Activated CD4-positive, alpha-beta T cell treated with anti-CD3 and anti-CD28 coated beads, Interleukin-2, amount 10 ng/mL, durations not matched to agents 7 days and 5 days (primary cell): Measurements from ENCODE around the gene SENP5. TPM values are rescaled to one million over a fixed set of nuclear protein-coding genes. Genes with fewer than 3 reads are reported as not detected.
A peak's percentile ranks its signal among the peaks of the same experiment; 100 is the strongest.
"Not testable (repeated sequence)": the region's sequence is repeated elsewhere in the genome, so short reads cannot be mapped to it uniquely, and the experiment has no call there.

Source experiments
- CTCF ChIA-PET: fragments of 350-600 bp; sonication (Branson Sonifier 250); formaldehyde crosslinking; loops from one replicate; lab custom pipeline; 2021; ENCODE audit warnings: antibody characterized with exemption; lab: Charles Lee
- POLR2A ChIA-PET: fragments of 350-600 bp; sonication (Branson Sonifier 250); formaldehyde crosslinking; loops from one replicate; lab custom pipeline; 2021; ENCODE audit warnings: antibody characterized with exemption; lab: Charles Lee
- DNase-seq: peaks from one replicate; pipeline ENCODE4 v3.0.0-alpha.2; 2020
- H3K27ac Mint-ChIP-seq: one replicate; pipeline ENCODE4 v1.8.0; 2021; ENCODE audit warnings: mild to moderate bottlenecking, moderate library complexity, mixed read lengths
- H3K27me3 Mint-ChIP-seq: one replicate; pipeline ENCODE4 v1.8.0; 2021; ENCODE audit warnings: mixed read lengths
- H3K36me3 Mint-ChIP-seq: one replicate; pipeline ENCODE4 v1.8.0; 2021; ENCODE audit warnings: low read depth, mixed read lengths
- H3K4me1 Mint-ChIP-seq: one replicate; pipeline ENCODE4 v1.8.0; 2021; ENCODE audit warnings: mixed read lengths
- H3K4me3 Mint-ChIP-seq: one replicate; pipeline ENCODE4 v1.8.0; 2021; ENCODE audit warnings: mild to moderate bottlenecking, moderate library complexity, mixed read lengths
- H3K9me3 Mint-ChIP-seq: one replicate; pipeline ENCODE4 v1.8.0; 2021; ENCODE audit warnings: mixed read lengths
- total RNA-seq, 2 experiments: library from RNA; stranded (reverse); gene quantifications; one replicate each; pipeline ENCODE4 v1.2.3, GENCODE V29; 2021

Gene SENP5, protein sequence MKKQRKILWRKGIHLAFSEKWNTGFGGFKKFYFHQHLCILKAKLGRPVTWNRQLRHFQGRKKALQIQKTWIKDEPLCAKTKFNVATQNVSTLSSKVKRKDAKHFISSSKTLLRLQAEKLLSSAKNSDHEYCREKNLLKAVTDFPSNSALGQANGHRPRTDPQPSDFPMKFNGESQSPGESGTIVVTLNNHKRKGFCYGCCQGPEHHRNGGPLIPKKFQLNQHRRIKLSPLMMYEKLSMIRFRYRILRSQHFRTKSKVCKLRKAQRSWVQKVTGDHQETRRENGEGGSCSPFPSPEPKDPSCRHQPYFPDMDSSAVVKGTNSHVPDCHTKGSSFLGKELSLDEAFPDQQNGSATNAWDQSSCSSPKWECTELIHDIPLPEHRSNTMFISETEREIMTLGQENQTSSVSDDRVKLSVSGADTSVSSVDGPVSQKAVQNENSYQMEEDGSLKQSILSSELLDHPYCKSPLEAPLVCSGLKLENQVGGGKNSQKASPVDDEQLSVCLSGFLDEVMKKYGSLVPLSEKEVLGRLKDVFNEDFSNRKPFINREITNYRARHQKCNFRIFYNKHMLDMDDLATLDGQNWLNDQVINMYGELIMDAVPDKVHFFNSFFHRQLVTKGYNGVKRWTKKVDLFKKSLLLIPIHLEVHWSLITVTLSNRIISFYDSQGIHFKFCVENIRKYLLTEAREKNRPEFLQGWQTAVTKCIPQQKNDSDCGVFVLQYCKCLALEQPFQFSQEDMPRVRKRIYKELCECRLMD
- 10 to 100 TPM; 31.1 to 32.4 TPM for total RNA-seq

DNA sequence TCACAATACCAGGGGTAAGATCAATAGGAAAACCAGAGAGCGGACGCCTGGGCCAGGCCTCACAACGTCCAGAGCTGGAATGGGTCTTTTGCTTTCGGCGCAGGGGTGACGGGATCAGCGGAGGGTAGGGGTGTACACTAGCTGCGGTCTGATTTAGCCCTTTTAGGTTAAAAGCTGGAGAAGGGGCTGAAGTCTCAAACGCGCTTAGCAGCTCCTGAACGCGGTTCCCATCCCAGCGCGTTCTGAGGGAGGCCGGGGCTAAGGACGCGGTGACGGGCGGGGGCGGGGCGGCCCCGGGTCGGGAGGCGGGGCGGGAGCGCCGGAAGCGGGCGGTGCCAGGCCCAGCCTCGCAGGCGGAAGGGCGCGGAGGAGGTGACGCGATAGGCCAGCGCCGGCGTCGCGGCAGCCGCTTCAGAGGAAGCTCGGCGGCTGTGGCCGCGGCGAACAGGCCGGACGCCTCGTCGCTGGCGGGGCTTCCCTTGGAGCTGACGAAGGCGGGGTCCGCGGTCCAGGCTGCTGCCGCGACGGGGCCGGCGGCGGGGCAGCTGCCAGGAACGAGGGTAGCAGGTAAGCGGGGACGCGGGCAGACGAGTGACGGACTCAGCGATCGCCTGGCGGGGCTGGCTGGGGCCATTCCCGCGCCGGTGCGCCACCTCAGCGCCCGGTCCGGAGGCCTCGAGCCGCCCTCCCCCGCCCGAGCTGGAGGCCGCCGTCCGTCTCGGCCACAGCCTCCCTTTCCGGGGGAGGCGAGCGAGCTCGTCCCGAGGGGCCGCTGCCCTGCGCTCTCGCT is at the start of gene SENP5:
SENP5 (plus strand) TSS at position 414 of the 790 bp plus-strand sequence. CDS start 17,262 bp downstream, outside the sequence.
- peaks cover 3% of the 10 kb centered on the region for H3K27me3 Mint-ChIP-seq
- peak within 1 kb of the TSS; percentile 95 for H3K4me3 Mint-ChIP-seq
- H3K9me3 Mint-ChIP-seq = peaks cover 10% of the 10 kb centered on the region
- peak within 1 kb of the TSS; percentile 99 for H3K27ac Mint-ChIP-seq
- DNase-seq = peak; percentile 89
- H3K4me1 Mint-ChIP-seq = peaks cover 29% of the 10 kb centered on the region
- ChIA-PET POLR2A (interaction anchor here (0.6 kb wide), 1 partner anchor 14 kb away, joined by 3 read pairs; no protein-coding TSS in a partner anchor), CTCF (interaction anchor here (0.5 to 2.2 kb wide), 3 partner anchors 75 to 350 kb away, joined by 3 to 11 read pairs (median 4); partner anchors contain the start of gene NCBP2)
- H3K36me3 Mint-ChIP-seq = peaks cover 4% of the 10 kb centered on the region

DNA sequence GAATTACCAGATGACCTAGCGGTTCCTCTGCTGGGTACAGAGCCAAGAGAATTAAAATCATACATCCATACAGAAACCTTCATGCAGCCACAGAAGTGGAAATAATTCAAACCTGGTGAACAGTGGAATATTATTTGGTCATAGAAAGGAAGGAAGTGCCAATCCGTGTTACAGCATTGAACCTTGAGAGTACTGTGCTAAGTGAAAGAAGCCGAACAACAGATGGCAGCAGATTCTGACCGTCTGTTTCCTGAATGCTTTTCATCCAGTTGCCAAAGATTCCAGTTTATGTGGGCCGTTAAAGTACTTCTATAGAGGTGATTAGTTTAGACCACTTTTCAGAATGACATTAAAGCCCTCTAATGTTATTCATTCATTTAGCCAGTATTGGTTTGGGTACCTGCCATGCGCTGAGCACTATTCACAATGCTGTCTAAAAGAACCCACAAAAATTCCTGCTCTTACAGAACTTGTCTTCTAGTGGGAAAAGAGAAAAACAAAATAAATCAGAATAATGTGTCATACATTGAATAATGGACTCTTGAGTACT is 45.8 kb upstream of the SENP5 start:
- Mint-ChIP-seq H3K9me3 (no peaks in the 10 kb centered on the region), H3K27ac (no peak overlapping the region), H3K4me1 (no peaks in the 10 kb centered on the region), H3K36me3 (peaks cover 47% of the 10 kb centered on the region), H3K27me3 (no peaks in the 10 kb centered on the region), H3K4me3 (no peak overlapping the region)
- ChIA-PET POLR2A (no interaction called here), CTCF (interaction anchor here (1.1 kb wide), 1 partner anchor 8 kb away, joined by 3 read pairs; no protein-coding TSS in a partner anchor)
- no peak for DNase-seq

DNA sequence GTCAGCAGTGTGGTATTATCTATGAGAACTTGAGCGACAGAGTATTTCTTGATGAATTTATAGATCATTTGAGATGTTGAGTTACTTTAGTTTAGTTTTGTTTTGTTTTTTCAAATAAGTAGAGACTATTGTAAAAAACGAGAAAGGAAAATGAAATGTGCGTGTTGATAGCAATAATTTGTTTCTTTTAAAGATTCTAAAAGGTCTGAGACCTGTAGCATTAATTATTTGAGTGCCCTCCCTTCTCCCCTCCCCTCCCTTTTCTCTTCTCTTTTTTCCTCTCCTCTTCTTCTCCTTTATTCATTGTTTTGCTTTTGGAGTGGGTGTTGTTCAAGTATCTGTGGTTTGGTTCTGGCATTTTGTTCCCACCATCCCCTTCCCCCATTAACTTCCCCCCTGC is 38.1 kb upstream of the SENP5 start:
- H3K36me3 Mint-ChIP-seq = peaks cover 17% of the 10 kb centered on the region
- H3K4me3 Mint-ChIP-seq, H3K9me3 Mint-ChIP-seq, POLR2A ChIA-PET, H3K4me1 Mint-ChIP-seq, H3K27ac Mint-ChIP-seq, DNase-seq, H3K27me3 Mint-ChIP-seq: not testable (repeated sequence)
- CTCF ChIA-PET = interaction anchor here (0.8 kb wide), 1 partner anchor 140 kb away, joined by 3 read pairs; no protein-coding TSS in a partner anchor

DNA sequence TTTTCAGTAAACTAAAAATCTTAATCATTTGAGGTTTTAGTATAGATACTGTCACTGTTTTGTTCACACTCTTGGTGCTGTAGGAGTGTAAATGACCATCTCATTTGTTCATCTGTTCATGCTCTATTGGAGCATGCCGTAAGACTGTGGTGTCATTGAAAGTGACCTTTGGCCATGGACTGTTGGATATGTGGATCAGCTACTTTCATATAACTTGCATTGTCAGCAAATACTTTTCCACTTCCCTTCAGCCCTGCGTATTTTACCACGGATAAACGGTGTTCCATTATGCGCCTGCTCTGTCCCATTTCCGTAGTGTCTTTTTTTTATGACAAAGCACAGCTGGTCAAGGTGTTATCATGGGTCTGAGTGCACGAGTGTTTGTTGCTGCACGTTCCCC is 32.6 kb upstream of the SENP5 start:
- no peaks in the 10 kb centered on the region for H3K27me3 Mint-ChIP-seq
- no peaks in the 10 kb centered on the region for H3K9me3 Mint-ChIP-seq
- CTCF ChIA-PET = interaction anchor here (1.7 kb wide), 1 partner anchor 107 kb away, joined by 4 read pairs; the partner anchor contains the start of gene NCBP2
- POLR2A ChIA-PET = no interaction called here
- H3K4me1 Mint-ChIP-seq = no peaks in the 10 kb centered on the region
- no peak overlapping the region for H3K27ac Mint-ChIP-seq
- H3K4me3 Mint-ChIP-seq = no peak overlapping the region
- H3K36me3 Mint-ChIP-seq = peaks cover 7% of the 10 kb centered on the region
- no peak for DNase-seq

DNA sequence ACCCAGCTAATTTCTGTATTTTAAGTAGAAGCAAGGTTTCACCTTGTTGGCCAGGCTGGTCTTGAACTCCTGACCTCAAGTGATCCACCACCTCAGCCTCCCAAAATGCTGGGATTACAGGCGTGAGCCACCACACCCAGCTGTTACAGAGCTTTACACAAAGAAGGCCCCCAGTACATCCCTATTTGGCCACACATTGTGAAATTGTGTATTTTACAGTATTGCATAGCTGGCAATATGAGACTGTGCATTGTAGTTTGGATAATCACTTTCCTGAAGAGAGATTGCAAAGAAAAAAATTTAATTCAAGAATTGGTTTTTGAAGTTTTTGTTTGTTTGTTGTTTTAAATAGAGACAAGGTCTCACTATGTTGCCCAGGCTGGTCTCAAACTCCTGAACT is 31.1 kb upstream of the SENP5 start:
- POLR2A ChIA-PET, H3K36me3 Mint-ChIP-seq, H3K27ac Mint-ChIP-seq, H3K4me3 Mint-ChIP-seq, H3K9me3 Mint-ChIP-seq, H3K4me1 Mint-ChIP-seq, DNase-seq, H3K27me3 Mint-ChIP-seq: not testable (repeated sequence)
- CTCF ChIA-PET = interaction anchor here (1.3 kb wide), 1 partner anchor 13 kb away, joined by 5 read pairs; no protein-coding TSS in a partner anchor

DNA sequence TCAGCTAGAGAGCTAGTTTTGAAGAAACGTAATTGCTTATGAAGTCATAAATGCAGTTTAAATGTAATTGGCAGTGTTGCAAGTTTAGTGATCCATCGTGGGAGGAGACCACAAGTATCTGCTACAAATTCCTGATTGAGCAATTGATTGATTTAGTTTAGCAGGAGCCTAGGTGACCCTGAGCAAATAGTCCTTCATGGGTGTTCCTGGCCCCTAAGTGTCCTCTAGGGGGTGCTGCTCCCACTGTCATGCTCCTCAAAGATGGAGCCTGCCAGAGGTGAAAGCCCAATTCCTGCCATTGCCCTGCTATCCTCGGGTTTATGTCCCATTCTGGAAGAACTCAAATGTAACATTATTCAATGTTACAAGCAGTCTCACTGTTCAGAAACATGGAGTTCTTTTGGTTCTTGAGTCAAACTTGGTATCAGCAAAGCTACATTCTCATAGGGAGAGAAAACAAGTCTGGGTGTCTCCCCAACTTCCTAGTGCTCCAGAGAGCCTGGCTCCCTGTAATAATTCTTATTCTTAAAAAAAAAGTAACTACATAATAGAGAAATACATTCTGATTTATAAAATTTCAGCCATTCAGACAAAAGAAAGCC is 29.8 kb upstream of the SENP5 start:
- no peaks in the 10 kb centered on the region for H3K9me3 Mint-ChIP-seq
- H3K4me1 Mint-ChIP-seq = peaks cover 2% of the 10 kb centered on the region
- H3K4me3 Mint-ChIP-seq = no peak overlapping the region
- H3K27me3 Mint-ChIP-seq = no peaks in the 10 kb centered on the region
- no peak overlapping the region for H3K27ac Mint-ChIP-seq
- DNase-seq = peak; percentile 78
- ChIA-PET POLR2A (no interaction called here), CTCF (interaction anchor here (0.6 to 1.3 kb wide), 4 partner anchors 12 to 309 kb away, joined by 3 to 5 read pairs (median 4); no protein-coding TSS in a partner anchor)
- no peaks in the 10 kb centered on the region for H3K36me3 Mint-ChIP-seq

DNA sequence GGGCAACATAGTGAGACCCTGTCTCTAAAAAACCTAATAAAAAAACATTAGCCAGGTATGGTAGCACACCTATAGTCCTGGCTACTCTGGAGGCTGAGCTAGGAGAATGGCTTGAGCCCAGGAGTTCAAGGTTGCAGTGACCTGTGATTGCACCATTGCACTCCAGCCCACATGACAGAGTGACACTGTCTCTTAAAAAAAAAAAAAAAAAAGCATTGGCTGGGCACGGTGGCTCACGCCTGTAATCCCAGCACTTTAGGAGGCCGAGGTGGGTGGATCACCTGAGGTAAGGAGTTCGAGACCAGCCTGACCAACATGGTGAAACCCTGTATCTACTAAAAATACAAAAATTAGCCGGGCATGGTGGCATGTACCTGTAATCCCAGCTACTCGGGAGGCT is 28.4 kb upstream of the SENP5 start:
- CTCF ChIA-PET = interaction anchor here (0.7 kb wide), 1 partner anchor 139 kb away, joined by 3 read pairs; no protein-coding TSS in a partner anchor
- H3K36me3 Mint-ChIP-seq, H3K9me3 Mint-ChIP-seq, DNase-seq, POLR2A ChIA-PET, H3K4me3 Mint-ChIP-seq, H3K27me3 Mint-ChIP-seq, H3K4me1 Mint-ChIP-seq, H3K27ac Mint-ChIP-seq: not testable (repeated sequence)

DNA sequence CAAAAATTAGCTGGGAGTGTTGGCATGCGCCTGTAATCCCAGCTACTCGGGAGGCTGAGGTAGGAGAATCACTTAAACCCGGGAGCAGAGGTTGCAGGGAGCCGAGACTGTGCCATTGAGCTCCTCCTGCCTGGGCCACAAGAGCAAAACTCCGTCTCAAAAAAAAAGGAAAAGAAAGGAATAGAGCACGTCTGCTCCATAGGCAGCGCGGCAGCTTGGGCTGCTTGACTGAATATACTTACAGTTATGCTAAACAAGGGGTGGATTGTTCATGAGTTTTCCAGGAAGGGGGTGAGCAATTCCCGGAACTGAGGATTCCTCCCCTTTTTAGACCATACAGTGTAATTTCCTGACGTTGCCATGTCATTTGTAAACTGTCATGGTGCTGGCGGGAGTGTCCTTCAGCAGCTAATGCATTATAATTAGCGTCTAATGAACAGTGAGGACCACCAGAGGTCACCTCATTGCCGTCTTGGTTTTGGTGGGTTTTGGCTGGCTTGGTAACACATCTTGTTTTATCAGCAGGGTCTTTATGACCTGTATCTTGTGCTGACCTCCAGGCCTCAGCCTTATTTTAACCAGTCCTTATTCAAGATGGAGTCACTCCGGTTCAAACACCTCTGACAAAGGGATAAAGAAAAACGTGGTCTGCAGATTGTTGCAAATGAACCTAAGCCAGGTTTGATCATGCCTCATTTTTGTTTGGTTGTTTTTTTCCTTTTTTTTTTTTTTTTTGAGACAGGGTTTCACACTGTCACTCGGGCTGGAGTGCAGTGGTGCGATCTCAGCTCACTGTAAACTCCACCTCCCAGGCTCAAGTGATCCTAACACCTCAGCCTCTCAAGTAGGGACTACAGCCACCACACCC is 24.9 kb upstream of the SENP5 start:
- H3K9me3 Mint-ChIP-seq = no peaks in the 10 kb centered on the region
- no peak overlapping the region for H3K27ac Mint-ChIP-seq
- no peaks in the 10 kb centered on the region for H3K36me3 Mint-ChIP-seq
- ChIA-PET POLR2A (no interaction called here), CTCF (interaction anchor here (0.9 kb wide), 1 partner anchor 97 kb away, joined by 3 read pairs; no protein-coding TSS in a partner anchor)
- H3K4me3 Mint-ChIP-seq = no peak overlapping the region
- peaks cover 5% of the 10 kb centered on the region for H3K4me1 Mint-ChIP-seq
- no peak for DNase-seq
- no peaks in the 10 kb centered on the region for H3K27me3 Mint-ChIP-seq

DNA sequence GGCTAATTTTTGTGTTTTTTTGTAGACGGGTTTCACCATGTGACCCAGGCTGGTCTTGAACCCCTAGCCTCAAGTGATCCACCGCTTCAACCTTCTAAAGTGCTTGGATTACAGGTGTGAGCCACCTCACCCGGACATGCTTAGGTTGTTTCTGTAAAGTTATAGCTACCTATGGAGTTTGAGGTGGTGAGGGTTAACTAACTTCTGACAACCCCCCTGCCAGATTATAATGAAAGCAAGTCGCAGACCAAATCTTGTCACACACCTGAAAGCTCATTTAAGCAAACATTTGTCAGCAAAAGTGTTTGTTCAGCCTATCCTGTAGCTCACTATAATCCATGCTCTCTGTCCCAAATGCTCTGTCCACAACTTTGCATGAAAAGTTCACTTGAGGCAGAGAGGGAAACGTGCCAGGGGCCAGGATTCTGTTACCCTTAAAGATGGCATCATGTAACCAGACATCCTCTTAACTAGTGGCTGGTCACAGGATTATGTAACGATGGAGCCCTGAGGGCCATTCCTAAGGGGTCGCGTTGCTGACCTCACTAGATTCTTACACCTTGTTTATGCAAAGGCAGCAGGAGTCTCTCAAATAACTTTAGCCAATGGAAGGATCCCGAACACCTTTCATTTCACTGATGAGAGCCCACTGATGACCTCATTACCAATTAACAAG is 24.1 kb upstream of the SENP5 start:
- H3K27me3 Mint-ChIP-seq = no peaks in the 10 kb centered on the region
- no peak overlapping the region for H3K4me3 Mint-ChIP-seq
- H3K36me3 Mint-ChIP-seq = no peaks in the 10 kb centered on the region
- POLR2A ChIA-PET = no interaction called here
- DNase-seq = no peak
- peaks cover 5% of the 10 kb centered on the region for H3K4me1 Mint-ChIP-seq
- CTCF ChIA-PET = no interaction called here
- H3K27ac Mint-ChIP-seq = no peak overlapping the region
- H3K9me3 Mint-ChIP-seq = no peaks in the 10 kb centered on the region

DNA sequence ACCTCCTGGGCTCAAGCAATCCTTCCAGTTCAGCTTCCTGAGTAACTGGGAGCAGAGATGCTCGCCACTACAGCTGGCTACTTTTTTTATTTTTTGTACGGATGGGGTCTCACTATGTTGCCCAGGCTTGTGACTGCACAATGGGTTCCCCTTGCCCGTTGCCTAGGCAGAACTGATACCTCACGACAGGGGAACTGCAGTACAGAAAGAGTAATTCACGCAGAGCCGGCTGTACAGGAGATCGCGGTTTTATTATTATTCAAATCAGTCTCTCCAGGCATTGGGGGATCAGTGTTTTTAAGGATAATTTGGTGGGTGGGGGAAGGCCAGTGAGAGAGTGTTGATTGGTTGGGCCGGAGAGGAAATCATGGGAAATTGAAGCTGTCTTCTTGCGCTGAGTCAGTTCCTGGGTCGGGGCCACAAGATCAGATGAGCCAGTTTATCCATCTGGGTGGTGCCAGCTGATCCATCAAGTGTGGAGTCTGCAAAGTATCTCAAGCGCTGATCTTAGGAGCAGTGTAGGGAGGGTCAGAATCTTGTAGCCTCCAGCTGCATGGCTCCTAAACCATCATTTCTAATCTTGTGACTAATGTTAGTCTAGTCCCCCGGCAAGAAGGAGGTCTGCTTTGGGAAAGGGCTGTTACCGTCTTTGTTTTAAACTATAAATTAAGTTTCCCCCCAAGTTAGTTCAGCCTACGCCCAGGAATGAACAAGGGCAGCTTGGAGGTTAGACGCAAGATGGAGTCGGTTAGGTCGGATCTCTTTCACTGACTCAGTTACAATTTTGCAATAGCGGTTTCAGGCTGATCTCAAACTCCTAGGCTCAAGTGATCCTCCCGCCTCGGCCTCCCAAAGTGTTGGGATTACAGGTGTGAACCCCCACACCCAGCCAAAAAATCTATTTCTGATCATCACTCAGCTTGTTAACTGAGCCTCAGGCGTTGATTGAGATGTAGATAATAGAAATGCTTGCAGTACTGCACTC is 23.2 kb upstream of the SENP5 start:
- not testable (repeated sequence) for H3K4me1 Mint-ChIP-seq, H3K9me3 Mint-ChIP-seq, DNase-seq, H3K36me3 Mint-ChIP-seq, H3K27me3 Mint-ChIP-seq, H3K4me3 Mint-ChIP-seq, H3K27ac Mint-ChIP-seq
- CTCF ChIA-PET = interaction anchor here (0.7 kb wide), 1 partner anchor 125 kb away, joined by 3 read pairs; no protein-coding TSS in a partner anchor
- POLR2A ChIA-PET = interaction anchor here (0.6 kb wide), 1 partner anchor 520 kb away, joined by 3 read pairs; no protein-coding TSS in a partner anchor
